Stimulated activated CD8-positive, alpha-beta memory T cell treated with anti-CD3 and anti-CD28 coated beads, Interleukin-15, amount 100 ng/mL, for 4 hours (primary cell): ENCODE results near the gene GIMD1.
"Not testable (repeated sequence)": the region's sequence is repeated elsewhere in the genome, so short reads cannot be mapped to it uniquely, and the experiment has no call there.

ENCODE experiments used
- DNase-seq, 2 donors: peaks; one replicate each; pipeline ENCODE4 v3.0.0-alpha.2; 2020; ENCODE audit warnings: low read depth in 2 of 2

The GIMD1 gene

GRCh38 chr4:106368678-106369077 is at the start of gene GIMD1:
Gene GIMD1, minus strand, starts transcription at chr4:106368778. Its CDS starts 1,343 bp downstream, at chr4:106367435.
- no peak for DNase-seq

DNA sequence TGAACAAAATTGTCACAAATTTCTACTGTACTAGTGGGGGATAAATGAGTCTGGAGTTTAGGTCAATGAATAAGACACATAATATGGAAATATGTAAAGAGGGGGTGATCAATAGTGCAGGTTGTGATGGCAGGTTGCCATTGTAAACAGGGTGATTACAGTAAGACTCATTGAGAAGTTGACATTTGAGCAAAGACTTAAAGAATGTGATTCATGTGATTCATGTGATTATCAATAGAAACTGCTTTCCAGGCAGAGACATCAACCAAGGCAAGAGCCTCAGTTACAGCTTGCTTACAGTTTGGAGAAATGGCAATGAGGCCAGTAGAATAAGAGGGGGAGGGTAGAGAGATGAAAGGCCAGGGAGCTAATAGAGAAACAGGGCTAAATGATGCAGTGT is 45.8 kb upstream of the GIMD1 start:
- DNase-seq, result no peak

DNA sequence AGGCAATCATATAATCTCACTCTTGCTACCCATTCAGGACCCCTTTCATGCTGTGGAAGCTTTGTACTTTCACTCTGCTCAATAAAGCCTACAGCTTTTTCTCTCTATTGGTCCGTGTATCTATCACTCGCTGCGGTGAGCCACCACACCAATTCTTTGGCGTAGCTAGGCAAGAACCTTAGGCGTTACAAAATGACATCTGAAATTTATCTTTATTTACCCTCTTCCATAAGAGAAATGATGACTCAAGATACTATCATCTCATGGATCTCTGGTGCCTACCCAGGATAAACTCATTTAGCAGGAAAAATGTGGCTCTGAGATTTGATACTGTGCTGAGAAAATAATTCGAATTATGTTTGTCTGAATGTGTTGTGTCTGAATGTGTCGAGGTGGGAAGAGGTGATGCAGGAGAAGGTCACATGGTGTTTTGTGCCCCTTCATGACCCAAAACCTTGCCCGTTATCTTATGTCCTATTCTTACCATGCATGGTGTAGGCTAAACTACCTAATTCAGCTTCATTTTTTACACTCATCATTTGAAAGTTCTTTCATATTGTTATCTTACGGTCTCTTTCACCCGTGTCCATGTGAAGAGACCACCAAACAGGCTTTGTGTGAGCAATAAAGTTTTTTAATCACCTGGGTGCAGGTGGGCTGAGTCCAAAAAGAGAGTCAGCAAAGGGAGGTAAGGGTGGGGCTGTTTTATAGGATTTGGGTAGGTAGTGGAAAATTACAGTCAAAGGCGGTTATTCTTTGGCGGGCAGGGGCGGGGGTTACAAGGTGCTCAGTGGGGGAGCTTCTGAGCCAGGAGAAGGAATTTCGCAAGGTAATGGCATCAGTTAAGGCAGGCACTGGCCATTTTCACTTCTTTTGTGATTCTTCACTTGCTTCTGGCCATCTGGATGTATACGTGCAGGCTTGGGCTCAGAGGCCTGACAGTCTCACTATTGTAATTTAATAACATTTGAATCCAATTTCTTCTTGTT is 41.6 kb upstream of the GIMD1 start:
- no peak for DNase-seq

- DNase-seq, result not testable (repeated sequence)
Measured at GRCh38 chr4:106408004-106408403, 39.4 kb upstream of the GIMD1 start.

DNA sequence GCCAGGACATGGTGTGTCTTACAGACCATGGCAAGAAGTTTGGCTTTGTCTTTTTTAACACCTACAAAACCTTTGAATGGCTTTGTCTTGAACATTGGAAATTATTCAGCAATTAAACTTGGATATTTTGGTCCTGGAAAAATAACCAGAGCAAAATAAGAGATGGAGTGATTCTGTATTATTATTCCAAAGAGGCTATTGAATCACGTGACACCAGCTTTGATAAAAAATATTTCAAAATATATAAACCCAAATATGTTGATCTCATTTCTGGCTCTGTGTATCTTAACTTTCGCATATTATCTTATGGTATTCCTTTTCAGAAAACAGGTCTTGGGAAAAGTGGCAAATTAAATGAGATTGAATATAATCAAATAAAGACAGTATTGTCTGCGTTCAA is 32.6 kb upstream of the GIMD1 start:
- no peak for DNase-seq

DNA sequence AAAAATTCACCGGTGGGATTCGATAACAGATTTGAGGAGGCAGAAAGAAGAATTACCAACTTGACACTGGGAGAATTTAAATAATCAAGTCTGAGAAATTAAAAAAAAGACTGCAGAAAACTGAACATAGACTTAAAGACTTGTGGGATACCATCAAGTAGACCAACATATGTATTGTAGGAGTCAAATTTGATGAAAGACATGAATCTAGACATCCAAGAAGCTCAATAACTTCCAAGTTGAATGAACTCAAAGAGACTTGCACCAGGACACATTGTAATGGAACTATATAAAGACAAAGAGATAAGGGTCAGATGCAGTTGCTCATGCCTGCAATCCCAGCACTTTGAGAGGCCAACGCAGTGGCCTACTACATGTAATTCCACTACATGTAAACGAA is 30.3 kb upstream of the GIMD1 start:
- DNase-seq, result not testable (repeated sequence)

- no peak for DNase-seq
Measured at GRCh38 chr4:106395582-106395981, 27.0 kb upstream of the GIMD1 start.

- no peak for DNase-seq
Measured at GRCh38 chr4:106385853-106386393, 17.3 kb upstream of the GIMD1 start.

DNA sequence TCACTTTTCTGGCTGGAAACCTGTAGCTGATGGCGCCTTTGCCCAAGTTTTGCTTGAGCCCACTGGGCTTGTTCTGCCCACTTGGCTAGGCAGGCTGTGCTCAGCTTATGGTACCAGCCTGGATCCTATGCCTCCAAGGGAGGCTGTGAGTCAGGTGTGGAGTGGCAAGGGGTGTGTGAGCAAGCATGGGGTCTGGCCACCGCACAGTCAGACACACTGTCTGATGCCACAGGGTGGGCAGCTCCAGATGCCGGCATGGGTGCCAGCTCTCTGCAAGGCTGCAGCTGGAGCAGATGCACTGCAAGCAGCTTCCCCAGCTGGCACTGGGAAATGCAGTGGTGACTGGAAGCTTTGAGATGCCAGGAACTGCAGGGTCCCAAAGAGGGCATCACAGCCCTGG is 16.3 kb upstream of the GIMD1 start:
- DNase-seq, result no peak

DNA sequence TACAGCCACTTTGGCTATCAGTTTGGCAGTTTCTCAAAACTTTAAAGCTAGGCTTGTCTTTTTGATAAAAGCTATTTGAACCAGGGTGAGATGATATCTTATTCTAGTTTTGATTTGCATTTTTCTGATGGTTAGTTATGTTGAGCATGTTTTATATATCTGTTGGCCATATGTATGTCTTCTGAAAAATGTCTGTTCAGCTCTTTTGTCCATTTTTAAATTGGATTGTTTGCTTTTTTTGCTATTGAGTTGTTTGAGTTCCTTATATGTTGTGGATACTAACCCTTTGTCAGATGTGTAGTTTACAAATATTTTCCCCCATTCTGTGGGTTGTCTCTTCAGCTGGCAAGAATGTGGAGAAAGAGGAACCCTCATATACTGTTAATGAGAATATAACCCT is 11.6 kb upstream of the GIMD1 start:
- no peak for DNase-seq

- no peak for DNase-seq
Measured at GRCh38 chr4:106373026-106373425, 4.4 kb upstream of the GIMD1 start.

- DNase-seq, result no peak
Measured at GRCh38 chr4:106371161-106371560, 2.6 kb upstream of the GIMD1 start.

- no peak for DNase-seq
Measured at GRCh38 chr4:106370214-106370613, 1.6 kb upstream of the GIMD1 start.

GRCh38 chr4:106369456-106370060 is 980 bp upstream of the GIMD1 start:
- no peak for DNase-seq

DNA sequence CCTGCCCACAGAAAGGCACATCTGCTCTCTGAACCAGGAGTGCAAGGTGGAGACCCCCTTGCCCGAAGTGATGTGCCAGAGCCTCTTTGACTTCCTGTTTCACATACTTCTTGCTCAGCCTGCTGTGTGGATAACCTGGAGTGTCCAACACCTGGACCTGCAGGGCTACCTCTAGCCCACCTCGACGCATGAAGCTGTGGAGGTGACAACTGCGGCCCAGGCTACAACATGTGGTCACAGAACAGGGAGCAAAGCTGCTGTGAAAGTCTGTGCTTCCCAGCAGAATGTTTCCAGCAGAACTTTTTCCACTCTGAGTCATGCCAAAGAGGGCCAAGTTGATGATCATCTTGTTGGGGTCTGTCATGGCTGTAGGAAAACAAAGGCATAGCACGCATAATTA is 1.5 kb downstream of the GIMD1 start:
- DNase-seq, result no peak

DNA sequence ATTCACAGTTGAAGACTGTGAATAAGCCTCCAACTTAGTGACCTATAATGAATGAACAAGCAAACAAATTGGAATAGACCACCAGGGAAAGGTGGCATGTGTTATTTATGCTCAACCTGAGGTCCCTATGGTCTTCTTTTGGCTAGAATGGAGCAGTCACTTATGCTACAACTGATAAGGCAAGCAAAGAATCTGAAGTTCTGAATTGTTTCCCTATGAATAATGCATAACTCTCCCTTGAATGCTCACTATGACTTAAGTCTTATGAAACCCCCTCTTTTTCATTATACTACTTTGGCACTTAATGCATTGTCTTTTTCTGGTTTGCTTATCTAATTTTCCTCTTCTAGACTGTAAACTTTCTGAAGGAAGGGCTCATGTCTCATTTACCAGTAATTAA is 2.6 kb downstream of the GIMD1 start:
- DNase-seq, result no peak

- no peak for DNase-seq
Measured at GRCh38 chr4:106365613-106366012, 3.0 kb downstream of the GIMD1 start.

DNA sequence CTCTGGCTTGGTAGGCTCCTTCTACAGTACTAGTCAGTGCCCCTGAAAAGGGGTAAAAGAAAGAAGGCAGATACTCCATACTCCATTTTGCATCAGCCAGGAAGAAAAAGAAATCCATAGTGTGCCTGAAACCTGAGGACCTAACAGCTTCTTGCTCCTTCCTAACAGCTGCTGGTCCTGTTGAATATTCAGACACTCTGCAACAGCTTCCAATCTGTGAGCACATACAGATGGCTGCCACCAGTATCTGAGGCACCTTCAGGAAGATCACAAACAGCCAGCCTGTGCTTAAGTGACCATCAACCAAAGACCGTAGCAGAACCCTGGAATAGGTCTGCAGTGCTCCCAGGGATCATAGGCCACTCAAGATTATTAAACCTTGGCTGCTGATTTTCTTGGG is 4.3 kb downstream of the GIMD1 start:
- DNase-seq, result no peak

DNA sequence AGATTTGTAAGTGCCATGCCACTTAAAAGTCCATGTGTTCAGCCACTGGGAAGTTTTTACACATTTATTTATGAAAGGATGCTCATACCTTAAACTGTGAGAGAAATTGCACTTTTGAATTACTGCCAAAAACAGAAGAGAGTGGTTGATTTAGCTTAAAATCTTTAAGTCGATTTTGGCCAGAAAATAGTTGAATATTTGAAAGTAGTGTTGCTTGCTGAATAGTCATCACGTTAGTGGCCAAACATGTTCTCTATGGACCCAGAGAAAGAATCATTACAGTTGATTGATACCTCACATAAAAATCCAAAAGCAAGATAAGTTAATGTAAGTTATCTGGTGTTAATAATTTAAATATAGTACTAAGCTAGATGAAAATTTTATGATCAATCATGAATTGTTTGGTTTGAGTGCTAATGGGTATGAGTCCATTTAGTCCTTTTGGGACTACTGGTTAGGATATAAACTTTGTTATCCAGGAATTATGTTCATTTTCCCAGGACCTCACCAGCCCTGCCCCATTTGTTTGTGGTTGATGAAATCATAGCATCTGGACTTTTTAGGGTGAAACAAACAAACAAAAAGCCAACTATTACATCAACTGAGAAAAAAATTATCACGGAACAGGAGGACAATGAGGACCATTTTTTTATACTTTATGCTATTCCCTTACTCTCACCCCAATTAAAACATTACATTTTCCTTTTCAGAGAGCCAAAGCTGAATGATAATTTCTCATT is 6.3 kb downstream of the GIMD1 start:
- DNase-seq, result no peak

- no peak for DNase-seq
Measured at GRCh38 chr4:106358899-106359298, 9.7 kb downstream of the GIMD1 start.

DNA sequence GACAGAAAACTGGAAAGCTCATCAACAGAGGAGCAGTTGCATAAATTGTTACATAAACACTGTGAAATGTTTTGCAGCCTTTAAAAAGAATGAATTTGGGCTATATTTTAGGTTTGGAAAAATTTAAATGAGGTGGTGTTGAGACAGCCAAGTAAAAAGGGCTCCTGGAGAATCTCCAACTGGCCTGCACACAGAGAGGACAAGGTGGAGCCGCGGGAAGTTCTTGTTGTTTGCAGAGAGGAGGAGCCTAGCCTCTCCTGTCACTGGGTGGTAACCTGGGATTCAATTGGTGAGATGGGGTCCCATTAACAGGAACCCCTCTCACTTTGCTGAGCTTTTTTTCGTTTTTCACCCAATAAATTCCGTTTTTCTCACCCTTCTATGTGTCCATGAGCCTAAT is 13.4 kb downstream of the GIMD1 start:
- DNase-seq, result no peak

- no peak for DNase-seq
Measured at GRCh38 chr4:106353786-106354185, 14.8 kb downstream of the GIMD1 start.
